Suprapubic skin (tissue), 3 donors: ENCODE results near the gene LRRC46.

Source experiments
- CTCF ChIP-seq, 2 donors: fragments of 200-600 bp in 1 of 2; fragments of 450-650 bp in 1 of 2; sonication (generic) in 1 of 2; IDR thresholded peaks; one replicate each; pipeline ENCODE4 v1.5.1; 2016 to 2019; ENCODE audit warnings: antibody characterized with exemption in 2 of 2, mild to moderate bottlenecking in 1 of 2, moderate library complexity in 1 of 2
- POLR2A ChIP-seq, 2 donors: fragments of 450-650 bp; IDR thresholded peaks; one replicate each; pipeline ENCODE4 v1.6.1; 2017; ENCODE audit warnings: antibody characterized with exemption in 2 of 2, mild to moderate bottlenecking in 2 of 2, moderate library complexity in 2 of 2

DNA sequence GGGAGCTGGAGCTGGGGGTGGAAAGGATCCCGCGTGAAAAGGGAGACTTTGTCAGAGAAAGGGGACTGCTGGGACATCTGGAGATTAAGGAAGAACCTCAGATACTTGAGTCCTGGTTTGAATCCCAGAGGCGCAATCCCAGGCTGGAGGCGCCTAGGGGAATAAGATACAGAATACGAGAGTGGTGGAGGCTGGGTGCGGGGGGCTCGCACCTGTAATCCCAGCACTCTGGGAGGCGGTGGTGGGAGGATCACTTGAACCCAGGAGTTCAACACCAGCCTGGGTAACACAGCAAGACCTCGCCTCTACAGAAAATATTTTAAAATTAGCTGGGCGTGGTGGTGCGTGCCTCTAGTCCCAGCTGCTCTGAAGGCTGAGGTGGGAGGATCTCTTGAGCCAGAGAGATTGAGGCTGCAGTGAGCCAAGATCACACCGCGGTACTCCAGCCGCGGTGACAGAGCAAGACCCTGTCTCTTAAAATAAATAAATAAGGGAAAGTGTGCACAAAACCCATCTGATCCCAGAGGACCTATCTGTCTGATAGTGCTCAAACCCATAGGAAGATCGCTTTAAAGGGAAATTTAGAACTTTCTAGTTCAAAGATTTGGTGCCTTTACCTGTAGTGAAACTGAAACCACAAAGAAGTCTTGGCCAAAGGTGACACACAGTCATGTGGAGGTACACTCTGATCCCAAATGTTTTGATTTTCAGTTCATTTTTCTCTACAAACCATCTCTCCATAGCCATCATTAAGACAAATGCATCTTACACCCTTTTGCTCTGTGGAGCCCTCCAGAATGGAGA is 10.2 kb downstream of the LRRC46 start:
- no peak for TF ChIP-seq CTCF (IDR thresholded peaks at IDR 0.05)
- no peak for TF ChIP-seq POLR2A (IDR thresholded peaks at IDR 0.05)
